ENCODE results near the gene ELF1.
"Not testable (repeated sequence)": the region's sequence is repeated elsewhere in the genome, so short reads cannot be mapped to it uniquely, and the experiment has no call there.

ELF1 gene

DNA sequence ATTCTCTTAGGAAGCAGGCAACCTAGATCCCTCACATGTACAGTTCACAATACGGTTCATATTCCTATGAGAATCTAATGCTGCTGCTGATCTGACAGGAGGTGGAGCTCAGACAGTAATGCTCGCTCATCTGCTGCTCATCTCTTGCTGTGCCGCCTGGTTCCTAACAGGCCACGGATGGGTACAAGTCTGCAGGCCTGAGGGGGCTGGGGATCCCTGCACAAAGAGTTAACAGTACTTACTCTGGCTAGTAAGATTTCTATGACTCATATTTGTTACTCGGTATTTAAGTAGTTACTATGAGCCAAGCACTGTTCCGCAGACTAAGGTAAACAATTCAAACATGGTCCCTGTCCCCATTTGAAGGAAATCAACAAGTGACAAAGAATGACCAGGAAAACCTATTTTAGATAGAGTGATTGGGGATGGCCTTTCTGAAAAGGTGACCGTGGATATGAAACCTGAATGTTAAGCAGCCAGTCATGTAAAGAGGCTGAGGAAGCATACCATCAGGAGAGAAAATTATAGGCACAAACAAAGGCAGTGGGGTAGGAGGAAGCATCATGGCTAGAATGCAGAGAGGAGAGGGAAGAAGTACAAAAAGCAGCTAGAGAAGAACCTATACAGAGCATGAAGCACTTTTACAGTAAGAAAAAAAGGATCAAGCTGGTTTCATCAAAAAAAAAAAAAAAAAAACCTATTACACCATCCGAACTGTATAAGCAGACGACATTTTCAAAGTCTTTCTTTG, 21.6 kb upstream of the ELF1 start:
- Histone ChIP-seq H2AFZ (ENCODE audit: low read length) (no peak overlapping the region), H4K20me1 (ENCODE audit: insufficient read depth, low read length, poor library complexity, severe bottlenecking) (no peaks in the 10 kb centered on the region), H3K36me3 (ENCODE audit: insufficient read depth, low read length) (no peaks in the 10 kb centered on the region), H3K4me2 (ENCODE audit: low read depth, low read length, poor library complexity, severe bottlenecking) (no peak overlapping the region), H3F3A (ENCODE audit: low read depth) (no peaks in the 10 kb centered on the region; the same call in 1 of the 2 replicates), H3K4me3 (ENCODE audit: low read length, poor library complexity, severe bottlenecking) (no peak overlapping the region), H3K79me2 (ENCODE audit: insufficient read depth, low read length) (peaks cover 55% of the 10 kb centered on the region), H3K9me3 (ENCODE audit: insufficient read depth, low read depth, low read length) (no peaks in the 10 kb centered on the region), H3K9ac (ENCODE audit: low read depth, low read length, poor library complexity, severe bottlenecking) (no peak overlapping the region), H3K9me2 (replicated peaks; ENCODE audit: low read depth, low read length) (no peaks in the 10 kb centered on the region), H3K27me3 (ENCODE audit: insufficient read depth, low read length, poor library complexity, severe bottlenecking) (no peaks in the 10 kb centered on the region), H3K4me1 (ENCODE audit: insufficient read depth, low read length, poor library complexity, severe bottlenecking) (no peaks in the 10 kb centered on the region)
- no peak for TF ChIP-seq EZH2phosphoT487 (IDR thresholded peaks at IDR 0.05; ENCODE audit: borderline replicate concordance)
- TF ChIP-seq, protein P1, sequence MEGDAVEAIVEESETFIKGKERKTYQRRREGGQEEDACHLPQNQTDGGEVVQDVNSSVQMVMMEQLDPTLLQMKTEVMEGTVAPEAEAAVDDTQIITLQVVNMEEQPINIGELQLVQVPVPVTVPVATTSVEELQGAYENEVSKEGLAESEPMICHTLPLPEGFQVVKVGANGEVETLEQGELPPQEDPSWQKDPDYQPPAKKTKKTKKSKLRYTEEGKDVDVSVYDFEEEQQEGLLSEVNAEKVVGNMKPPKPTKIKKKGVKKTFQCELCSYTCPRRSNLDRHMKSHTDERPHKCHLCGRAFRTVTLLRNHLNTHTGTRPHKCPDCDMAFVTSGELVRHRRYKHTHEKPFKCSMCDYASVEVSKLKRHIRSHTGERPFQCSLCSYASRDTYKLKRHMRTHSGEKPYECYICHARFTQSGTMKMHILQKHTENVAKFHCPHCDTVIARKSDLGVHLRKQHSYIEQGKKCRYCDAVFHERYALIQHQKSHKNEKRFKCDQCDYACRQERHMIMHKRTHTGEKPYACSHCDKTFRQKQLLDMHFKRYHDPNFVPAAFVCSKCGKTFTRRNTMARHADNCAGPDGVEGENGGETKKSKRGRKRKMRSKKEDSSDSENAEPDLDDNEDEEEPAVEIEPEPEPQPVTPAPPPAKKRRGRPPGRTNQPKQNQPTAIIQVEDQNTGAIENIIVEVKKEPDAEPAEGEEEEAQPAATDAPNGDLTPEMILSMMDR (conservative IDR thresholded peaks at IDR 0.05; ENCODE audit: low read length) = no peak

DNA sequence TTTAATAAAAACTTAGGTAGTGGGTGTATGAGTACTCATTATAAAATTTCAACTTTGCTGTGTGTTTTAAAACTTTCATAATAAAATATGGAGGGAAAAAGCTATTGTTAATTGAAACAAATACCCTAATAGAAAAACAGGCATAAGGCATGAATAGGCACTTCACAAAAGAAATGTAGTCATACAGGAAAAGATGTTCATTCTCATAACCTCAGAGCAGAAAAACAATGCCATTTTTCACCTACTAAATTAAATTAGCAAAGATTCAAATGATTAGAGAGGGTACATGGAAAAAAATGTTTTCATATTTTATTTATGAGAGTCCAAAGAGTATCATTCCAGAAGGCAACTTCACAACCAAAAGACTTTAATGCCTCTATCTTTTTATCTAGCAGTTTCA, 20.6 kb upstream of the ELF1 start:
- no peaks in the 10 kb centered on the region for H3K36me3 ChIP-seq (ENCODE audit: insufficient read depth, low read length)
- no peaks in the 10 kb centered on the region for H3K27me3 ChIP-seq (ENCODE audit: insufficient read depth, low read length, poor library complexity, severe bottlenecking)
- no peaks in the 10 kb centered on the region for H3K9me3 ChIP-seq (ENCODE audit: insufficient read depth, low read depth, low read length)
- no peak for TF ChIP-seq EZH2phosphoT487 (IDR thresholded peaks at IDR 0.05; ENCODE audit: borderline replicate concordance)
- TF ChIP-seq, protein P1 (conservative IDR thresholded peaks at IDR 0.05; ENCODE audit: low read length) = no peak
- no peaks in the 10 kb centered on the region for H3K9me2 ChIP-seq (replicated peaks; ENCODE audit: low read depth, low read length)
- no peak overlapping the region for H3K9ac ChIP-seq (ENCODE audit: low read depth, low read length, poor library complexity, severe bottlenecking)
- peaks cover 65% of the 10 kb centered on the region for H3K79me2 ChIP-seq (ENCODE audit: insufficient read depth, low read length)
- H4K20me1 ChIP-seq (ENCODE audit: insufficient read depth, low read length, poor library complexity, severe bottlenecking) = peaks cover 4% of the 10 kb centered on the region
- no peaks in the 10 kb centered on the region; the same call in 1 of the 2 replicates for H3F3A ChIP-seq (ENCODE audit: low read depth)
- no peak overlapping the region for H3K4me2 ChIP-seq (ENCODE audit: low read depth, low read length, poor library complexity, severe bottlenecking)
- no peaks in the 10 kb centered on the region for H3K4me1 ChIP-seq (ENCODE audit: insufficient read depth, low read length, poor library complexity, severe bottlenecking)
- no peak overlapping the region for H2AFZ ChIP-seq (ENCODE audit: low read length)
- no peak overlapping the region for H3K4me3 ChIP-seq (ENCODE audit: low read length, poor library complexity, severe bottlenecking)

DNA sequence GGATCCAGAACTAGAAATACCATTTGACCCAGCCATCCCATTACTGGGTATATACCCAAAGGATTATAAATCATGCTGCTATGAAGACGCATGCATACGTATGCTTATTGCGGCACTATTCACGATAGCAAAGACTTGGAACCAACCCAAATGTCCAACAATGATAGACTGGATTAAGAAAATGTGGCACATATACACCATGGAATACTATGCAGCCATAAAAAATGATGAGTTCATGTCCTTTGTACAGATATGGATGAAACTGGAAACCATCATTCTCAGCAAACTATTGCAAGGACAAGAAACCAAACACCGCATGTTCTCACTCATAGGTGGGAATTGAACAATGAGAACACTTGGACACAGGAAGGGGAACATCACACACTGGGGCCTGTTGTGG, 17.4 kb upstream of the ELF1 start:
- not testable (repeated sequence) for H2AFZ ChIP-seq (ENCODE audit: low read length); H3K4me2 ChIP-seq (ENCODE audit: low read depth, low read length, poor library complexity, severe bottlenecking); H3K9me3 ChIP-seq (ENCODE audit: insufficient read depth, low read depth, low read length); H3K9ac ChIP-seq (ENCODE audit: low read depth, low read length, poor library complexity, severe bottlenecking); H3K4me3 ChIP-seq (ENCODE audit: low read length, poor library complexity, severe bottlenecking); H3F3A ChIP-seq (ENCODE audit: low read depth); H4K20me1 ChIP-seq (ENCODE audit: insufficient read depth, low read length, poor library complexity, severe bottlenecking); H3K9me2 ChIP-seq (replicated peaks; ENCODE audit: low read depth, low read length); H3K27me3 ChIP-seq (ENCODE audit: insufficient read depth, low read length, poor library complexity, severe bottlenecking); H3K4me1 ChIP-seq (ENCODE audit: insufficient read depth, low read length, poor library complexity, severe bottlenecking); H3K36me3 ChIP-seq (ENCODE audit: insufficient read depth, low read length)
- H3K79me2 ChIP-seq (ENCODE audit: insufficient read depth, low read length) = peaks cover 91% of the 10 kb centered on the region

DNA sequence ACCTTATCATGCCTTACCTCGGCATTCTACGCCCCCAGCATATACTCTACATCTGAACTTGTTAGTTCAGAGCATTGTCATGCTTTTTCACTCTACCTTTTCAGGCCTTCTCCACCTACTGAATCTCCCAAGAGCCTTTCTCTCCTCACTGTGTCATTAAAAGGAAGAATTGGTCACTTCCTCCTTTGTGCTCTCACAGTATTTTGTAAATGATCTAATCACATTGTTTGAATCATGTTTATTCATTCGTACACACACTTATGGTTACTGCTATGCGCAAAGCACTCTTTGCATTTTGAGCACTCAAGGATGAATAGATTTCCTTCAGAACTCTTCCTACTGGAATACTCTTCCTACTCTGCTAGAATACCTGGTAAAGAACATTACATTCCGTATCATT, 15.8 kb upstream of the ELF1 start:
- no peaks in the 10 kb centered on the region for H3K9me2 ChIP-seq (replicated peaks; ENCODE audit: low read depth, low read length)
- H3K27me3 ChIP-seq (ENCODE audit: insufficient read depth, low read length, poor library complexity, severe bottlenecking) = no peaks in the 10 kb centered on the region
- no peak overlapping the region for H3K9ac ChIP-seq (ENCODE audit: low read depth, low read length, poor library complexity, severe bottlenecking)
- H3K9me3 ChIP-seq (ENCODE audit: insufficient read depth, low read depth, low read length) = no peaks in the 10 kb centered on the region
- TF ChIP-seq, protein P1 (conservative IDR thresholded peaks at IDR 0.05; ENCODE audit: low read length) = no peak
- no peak for TF ChIP-seq EZH2phosphoT487 (IDR thresholded peaks at IDR 0.05; ENCODE audit: borderline replicate concordance)
- no peaks in the 10 kb centered on the region for H3K36me3 ChIP-seq (ENCODE audit: insufficient read depth, low read length)
- no peaks in the 10 kb centered on the region for H3F3A ChIP-seq (ENCODE audit: low read depth)
- H2AFZ ChIP-seq (ENCODE audit: low read length) = no peak overlapping the region
- no peaks in the 10 kb centered on the region for H3K4me1 ChIP-seq (ENCODE audit: insufficient read depth, low read length, poor library complexity, severe bottlenecking)
- peaks cover 91% of the 10 kb centered on the region for H3K79me2 ChIP-seq (ENCODE audit: insufficient read depth, low read length)
- peaks cover 12% of the 10 kb centered on the region for H4K20me1 ChIP-seq (ENCODE audit: insufficient read depth, low read length, poor library complexity, severe bottlenecking)
- no peak overlapping the region for H3K4me2 ChIP-seq (ENCODE audit: low read depth, low read length, poor library complexity, severe bottlenecking)
- no peak overlapping the region for H3K4me3 ChIP-seq (ENCODE audit: low read length, poor library complexity, severe bottlenecking)
